Omental fat pad (tissue), 4 donors: Measurements from ENCODE around the gene C1QBP. TPM values are rescaled to one million over a fixed set of nuclear protein-coding genes. Genes with fewer than 3 reads are reported as not detected.

Source experiments
- ATAC-seq: fragments of 150-250 bp; one replicate; pipeline ENCODE4 v1.9.1; 2016; ENCODE audit warnings: mild to moderate bottlenecking, moderate library complexity; ENCODE audit not compliant: low FRiP score
- DNase-seq: peaks from one replicate; pipeline ENCODE4 v3.0.0-alpha.2; 2019; ENCODE audit warnings: low spot score
- total RNA-seq, 4 donors: library from RNA; depleted of rRNA; stranded (reverse); fragments of >200 nt; gene quantifications; one replicate each; pipeline ENCODE4 v1.1.0, GENCODE V29; 2016
- TF ChIP-seq, protein P1 (sequence below), 3 donors: fragments of 450-650 bp; IDR thresholded peaks; one replicate each; pipeline ENCODE4 v1.5.1; 2016 to 2017; ENCODE audit warnings: antibody characterized with exemption in 3 of 3, mild to moderate bottlenecking in 3 of 3, moderate library complexity in 2 of 3

Gene C1QBP
- total RNA-seq, 4 donors from 2014 or later, result 89.8 to 149 (median 102) TPM

DNA sequence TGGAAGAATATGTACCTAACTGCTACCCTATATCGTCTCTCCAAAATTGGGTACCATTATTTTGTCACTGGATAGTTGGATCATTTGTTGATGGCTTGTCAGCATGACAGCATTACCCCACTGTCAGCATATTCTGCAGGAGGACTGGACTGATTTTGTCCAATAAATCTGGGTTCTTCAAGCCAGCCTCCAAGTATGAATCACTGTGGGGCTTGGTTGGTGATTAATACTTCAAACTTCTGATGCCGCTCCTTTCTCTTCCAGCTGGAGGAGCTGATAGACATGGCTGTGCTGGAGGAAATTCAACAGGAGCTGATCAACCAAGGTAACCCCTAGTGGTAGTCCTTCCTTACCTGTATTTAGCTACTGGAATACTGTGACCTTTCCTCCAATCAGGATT, 16.4 kb downstream of the C1QBP start:
- DNase-seq (no peak), ATAC-seq (no peak)
- TF ChIP-seq, protein P1, sequence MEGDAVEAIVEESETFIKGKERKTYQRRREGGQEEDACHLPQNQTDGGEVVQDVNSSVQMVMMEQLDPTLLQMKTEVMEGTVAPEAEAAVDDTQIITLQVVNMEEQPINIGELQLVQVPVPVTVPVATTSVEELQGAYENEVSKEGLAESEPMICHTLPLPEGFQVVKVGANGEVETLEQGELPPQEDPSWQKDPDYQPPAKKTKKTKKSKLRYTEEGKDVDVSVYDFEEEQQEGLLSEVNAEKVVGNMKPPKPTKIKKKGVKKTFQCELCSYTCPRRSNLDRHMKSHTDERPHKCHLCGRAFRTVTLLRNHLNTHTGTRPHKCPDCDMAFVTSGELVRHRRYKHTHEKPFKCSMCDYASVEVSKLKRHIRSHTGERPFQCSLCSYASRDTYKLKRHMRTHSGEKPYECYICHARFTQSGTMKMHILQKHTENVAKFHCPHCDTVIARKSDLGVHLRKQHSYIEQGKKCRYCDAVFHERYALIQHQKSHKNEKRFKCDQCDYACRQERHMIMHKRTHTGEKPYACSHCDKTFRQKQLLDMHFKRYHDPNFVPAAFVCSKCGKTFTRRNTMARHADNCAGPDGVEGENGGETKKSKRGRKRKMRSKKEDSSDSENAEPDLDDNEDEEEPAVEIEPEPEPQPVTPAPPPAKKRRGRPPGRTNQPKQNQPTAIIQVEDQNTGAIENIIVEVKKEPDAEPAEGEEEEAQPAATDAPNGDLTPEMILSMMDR (IDR thresholded peaks at IDR 0.05), result no peak

DNA sequence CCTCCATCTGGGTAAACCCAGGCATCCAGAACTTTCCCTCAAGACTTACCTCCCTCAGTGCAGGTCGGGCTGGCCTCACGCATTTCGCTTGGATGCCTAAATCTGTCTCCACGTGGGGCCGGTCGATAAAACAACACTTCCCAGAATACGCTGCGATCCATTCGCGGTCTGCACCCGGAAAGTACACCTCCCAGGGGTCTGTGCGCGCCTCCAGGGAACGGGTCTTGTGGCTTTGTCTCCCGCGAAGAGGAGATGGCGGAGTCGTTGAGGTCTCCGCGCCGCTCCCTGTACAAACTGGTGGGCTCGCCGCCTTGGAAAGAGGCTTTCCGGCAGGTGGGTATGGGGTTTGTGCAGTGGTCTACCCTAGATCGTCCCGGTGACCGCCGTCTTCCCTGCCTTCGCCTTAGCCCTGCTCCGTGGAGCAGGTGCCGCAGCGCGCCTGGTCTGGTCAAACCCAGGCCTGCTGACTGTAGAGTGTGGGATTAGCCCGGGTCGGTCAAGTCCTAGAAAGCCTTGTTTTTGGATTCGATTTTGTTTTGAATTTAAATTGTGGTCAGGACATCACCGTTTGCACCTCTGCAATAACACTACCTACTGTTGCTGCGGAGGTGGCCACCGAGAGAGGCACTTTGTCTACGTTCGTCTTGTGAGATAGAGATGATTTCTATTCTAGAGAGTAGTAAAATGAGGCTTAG, 18.8 kb downstream of the C1QBP start, which contains the start of gene RPAIN:
Gene RPAIN (plus strand): TSS at position 224 of the 695 bp plus-strand sequence. CDS start 29 bp downstream, at position 253.
- TF ChIP-seq, protein P1 (IDR thresholded peaks at IDR 0.05), result no peak
- ATAC-seq, result peak; percentile 88
- peak; percentile 62 for DNase-seq

DNA sequence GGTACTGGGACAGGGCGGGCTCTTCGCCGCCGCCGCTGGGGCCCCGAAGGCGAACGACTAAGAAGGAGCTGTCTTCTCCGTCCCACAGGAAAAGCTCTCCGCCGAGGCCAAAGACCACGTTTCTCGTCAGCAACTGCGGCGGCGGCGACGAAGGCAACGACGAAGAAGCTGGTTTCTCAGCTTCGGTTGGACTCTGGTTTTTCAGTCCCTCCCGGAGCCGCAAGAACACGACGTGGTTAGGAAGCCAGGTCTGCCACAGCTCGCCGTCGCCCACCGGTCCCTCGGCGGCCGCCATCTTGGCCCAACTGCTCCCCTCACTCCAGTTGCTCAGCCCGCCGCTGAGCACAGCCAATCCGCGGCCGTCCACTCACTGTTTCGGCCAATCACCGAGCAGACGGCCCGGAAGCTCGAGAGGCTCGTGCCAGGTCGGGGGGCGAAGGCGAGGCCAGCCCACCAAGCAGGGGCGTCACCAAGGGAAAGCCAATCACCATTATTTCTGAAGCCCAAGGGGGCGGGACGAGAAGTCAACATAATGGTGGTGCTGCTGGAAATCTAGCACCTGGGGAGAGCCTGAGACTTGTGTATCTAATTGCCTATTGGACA, 19.5 kb downstream of the C1QBP start, which contains the start of gene NUP88:
Gene NUP88 (minus strand): TSS at position 307 of the 603 bp plus-strand sequence. CDS start 12 bp downstream, at position 295.
- ATAC-seq (peak; percentile 98), DNase-seq (peak; percentile 80)

DNA sequence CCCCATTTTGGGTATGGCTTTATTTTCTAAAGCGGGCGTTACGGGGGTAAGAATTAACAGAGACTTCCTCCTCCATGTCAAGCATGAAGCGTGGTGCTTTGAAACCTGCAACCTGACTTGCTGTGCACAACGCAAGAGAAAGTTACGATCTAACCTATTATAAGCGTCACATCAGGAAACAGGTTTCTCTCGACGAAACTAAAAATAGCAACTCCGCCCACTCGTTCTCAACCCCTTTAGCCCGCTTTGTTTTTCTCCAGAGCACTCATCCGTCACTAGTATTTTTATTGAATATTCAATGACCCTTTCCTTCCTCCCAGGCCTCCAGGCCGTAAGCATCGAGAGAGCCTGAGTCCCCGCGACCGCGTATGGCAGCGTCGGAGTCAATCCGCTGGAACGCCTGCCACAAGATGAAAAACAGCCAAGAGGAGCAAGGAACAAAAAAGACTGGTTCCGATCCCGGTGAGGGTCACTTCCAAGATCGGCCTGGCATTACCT, 20.0 kb downstream of the C1QBP start:
- ATAC-seq (no peak), DNase-seq (no peak)
- TF ChIP-seq, protein P1 (IDR thresholded peaks at IDR 0.05), result no peak

More for the DNA sequence above, 19.5 kb downstream of the C1QBP start, which contains the start of gene NUP88:
- TF ChIP-seq, protein P1 (IDR thresholded peaks at IDR 0.05), result no peak

DNA sequence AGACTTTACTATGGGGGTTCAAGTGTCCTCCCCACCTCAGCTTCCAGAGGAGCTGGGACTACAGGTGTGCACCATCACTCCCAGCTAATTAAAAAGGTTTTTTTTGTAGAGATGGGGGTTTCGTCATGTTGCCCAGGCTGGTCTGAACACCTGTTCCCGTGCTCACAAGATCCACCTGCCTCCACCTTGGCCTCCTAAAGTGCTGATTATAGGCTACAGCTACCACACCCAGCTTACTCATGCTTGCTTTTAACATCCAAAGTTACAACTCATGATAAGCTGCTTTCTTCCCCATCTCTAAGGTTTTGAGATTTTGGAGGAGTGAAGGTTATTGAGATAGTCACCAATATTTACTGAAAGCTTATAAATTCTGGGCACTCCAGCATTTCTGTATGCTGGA, 22.1 kb downstream of the C1QBP start:
- ATAC-seq (no peak), DNase-seq (no peak)
- TF ChIP-seq, protein P1 (IDR thresholded peaks at IDR 0.05), result no peak

DNA sequence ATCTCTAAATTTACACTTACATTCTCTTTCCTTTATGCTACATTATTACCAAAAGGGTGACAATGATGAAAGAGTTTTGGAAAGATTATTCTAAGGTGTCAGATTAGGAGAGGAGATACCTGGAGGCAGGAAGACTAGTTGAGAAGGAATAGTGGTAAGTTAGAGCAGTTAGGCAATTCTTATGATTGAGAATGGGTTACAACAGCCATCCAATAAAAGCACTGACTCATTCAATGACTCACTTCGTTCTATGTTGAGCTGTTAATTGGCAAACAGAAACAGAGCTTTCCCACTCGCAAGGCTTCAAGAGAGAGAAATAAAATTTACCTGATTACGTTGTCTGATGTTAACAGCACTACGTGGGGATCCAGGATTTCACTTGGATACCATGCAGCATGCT, 25.3 kb downstream of the C1QBP start:
- TF ChIP-seq, protein P1 (IDR thresholded peaks at IDR 0.05), result no peak
- ATAC-seq (peak; percentile 72), DNase-seq (no peak)
